Measurements from ENCODE around the gene CYB5A. TPM values are rescaled to one million over a fixed set of nuclear protein-coding genes. Genes with fewer than 3 reads are reported as not detected.
"Not testable (repeated sequence)": the region's sequence is repeated elsewhere in the genome, so short reads cannot be mapped to it uniquely, and the experiment has no call there.

Gene CYB5A
- total RNA-seq, 1 donor from 2014 or later: 30.1 TPM

DNA sequence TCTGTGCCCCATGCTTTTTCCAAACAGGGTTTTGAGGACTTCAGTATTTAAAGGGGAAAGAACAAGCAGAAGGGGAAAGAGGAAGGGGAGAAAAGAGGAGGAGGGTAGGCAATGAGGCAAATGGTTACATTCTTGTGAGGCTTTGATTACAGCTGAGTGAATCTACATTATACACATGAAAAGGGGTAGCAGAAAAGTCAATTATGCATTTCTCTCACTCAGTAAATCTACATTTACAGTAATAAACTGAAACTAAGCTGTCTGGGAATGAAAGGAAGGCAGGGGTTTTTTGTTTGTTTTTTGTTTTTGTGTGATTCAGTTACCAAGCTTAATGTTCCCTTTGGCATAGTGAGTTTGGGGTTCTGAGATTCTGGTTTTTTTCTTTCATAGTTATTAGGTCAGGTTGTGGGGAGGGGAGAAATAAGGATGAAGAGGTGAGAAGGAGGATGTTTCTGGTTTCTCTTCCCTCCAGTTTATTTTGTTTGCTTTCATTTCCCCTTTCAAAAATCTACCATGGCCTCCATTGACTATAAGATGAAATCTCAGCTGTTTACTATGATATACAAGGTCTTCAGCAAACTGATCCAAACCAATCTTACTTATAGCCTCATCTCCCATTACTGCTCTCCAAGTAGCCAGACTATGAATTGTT lies 42.6 kb upstream of the CYB5A start:
- Mint-ChIP-seq H3K27me3 (ENCODE audit: low read depth) (peaks cover 8% of the 10 kb centered on the region), H3K4me3 (ENCODE audit: unreplicated experiment) (no peak overlapping the region), H3K4me1 (ENCODE audit: low read depth) (no peaks in the 10 kb centered on the region), H3K36me3 (ENCODE audit: low read depth) (no peaks in the 10 kb centered on the region), H3K9me3 (ENCODE audit: low read depth) (no peaks in the 10 kb centered on the region), H3K27ac (ENCODE audit: unreplicated experiment) (no peak overlapping the region)
- TF ChIP-seq, protein P1, sequence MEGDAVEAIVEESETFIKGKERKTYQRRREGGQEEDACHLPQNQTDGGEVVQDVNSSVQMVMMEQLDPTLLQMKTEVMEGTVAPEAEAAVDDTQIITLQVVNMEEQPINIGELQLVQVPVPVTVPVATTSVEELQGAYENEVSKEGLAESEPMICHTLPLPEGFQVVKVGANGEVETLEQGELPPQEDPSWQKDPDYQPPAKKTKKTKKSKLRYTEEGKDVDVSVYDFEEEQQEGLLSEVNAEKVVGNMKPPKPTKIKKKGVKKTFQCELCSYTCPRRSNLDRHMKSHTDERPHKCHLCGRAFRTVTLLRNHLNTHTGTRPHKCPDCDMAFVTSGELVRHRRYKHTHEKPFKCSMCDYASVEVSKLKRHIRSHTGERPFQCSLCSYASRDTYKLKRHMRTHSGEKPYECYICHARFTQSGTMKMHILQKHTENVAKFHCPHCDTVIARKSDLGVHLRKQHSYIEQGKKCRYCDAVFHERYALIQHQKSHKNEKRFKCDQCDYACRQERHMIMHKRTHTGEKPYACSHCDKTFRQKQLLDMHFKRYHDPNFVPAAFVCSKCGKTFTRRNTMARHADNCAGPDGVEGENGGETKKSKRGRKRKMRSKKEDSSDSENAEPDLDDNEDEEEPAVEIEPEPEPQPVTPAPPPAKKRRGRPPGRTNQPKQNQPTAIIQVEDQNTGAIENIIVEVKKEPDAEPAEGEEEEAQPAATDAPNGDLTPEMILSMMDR (IDR thresholded peaks at IDR 0.05): no peak
- DNase-seq (ENCODE audit: low spot score): no peak

DNA sequence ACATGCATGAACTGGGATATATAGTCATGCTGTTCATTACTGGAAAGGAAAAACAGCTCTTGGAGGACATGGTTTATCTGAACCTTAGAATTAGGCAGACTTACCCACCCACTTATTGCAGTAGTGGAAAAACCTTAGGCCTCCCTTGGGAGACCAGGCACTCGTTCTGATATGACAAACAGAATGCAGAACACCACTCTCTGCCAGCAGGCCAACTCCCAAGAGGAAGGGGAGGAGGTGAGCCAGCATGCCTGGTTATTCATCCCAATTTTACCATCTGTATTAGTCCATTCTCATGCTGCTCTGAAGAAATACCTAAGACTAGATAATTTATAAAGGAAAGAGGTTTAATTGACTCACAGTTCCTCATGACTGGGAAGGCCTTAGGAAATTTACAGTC lies 41.3 kb upstream of the CYB5A start:
- DNase-seq (ENCODE audit: low spot score): no peak
- TF ChIP-seq, protein P1 (IDR thresholded peaks at IDR 0.05): no peak
- H3K4me3 Mint-ChIP-seq (ENCODE audit: unreplicated experiment): no peak overlapping the region
- no peaks in the 10 kb centered on the region for H3K9me3 Mint-ChIP-seq (ENCODE audit: low read depth)
- H3K27me3 Mint-ChIP-seq (ENCODE audit: low read depth): peaks cover 6% of the 10 kb centered on the region
- no peaks in the 10 kb centered on the region for H3K36me3 Mint-ChIP-seq (ENCODE audit: low read depth)
- no peak overlapping the region for H3K27ac Mint-ChIP-seq (ENCODE audit: unreplicated experiment)
- no peaks in the 10 kb centered on the region for H3K4me1 Mint-ChIP-seq (ENCODE audit: low read depth)

DNA sequence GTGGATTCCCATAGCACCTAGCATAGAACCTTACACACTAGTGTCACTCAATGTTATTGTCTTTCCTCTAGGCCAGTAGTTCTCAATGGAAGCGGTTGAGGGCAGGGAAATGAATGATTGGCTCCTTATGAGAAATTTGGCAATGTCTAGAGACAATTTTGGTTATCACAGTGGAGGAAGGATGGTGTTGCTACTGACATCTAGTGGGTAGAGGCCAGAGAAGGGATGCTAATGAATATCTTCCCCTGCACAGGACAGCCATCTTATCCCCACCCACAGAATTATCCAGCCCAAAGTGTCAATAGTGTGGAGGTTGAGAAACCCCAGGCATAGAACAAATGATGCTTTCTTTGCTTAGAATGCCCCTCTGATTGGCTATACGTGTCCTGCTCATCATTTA lies 39.6 kb upstream of the CYB5A start:
- H3K27me3 Mint-ChIP-seq (ENCODE audit: low read depth): peaks cover 2% of the 10 kb centered on the region
- no peaks in the 10 kb centered on the region for H3K9me3 Mint-ChIP-seq (ENCODE audit: low read depth)
- no peaks in the 10 kb centered on the region for H3K4me1 Mint-ChIP-seq (ENCODE audit: low read depth)
- no peak overlapping the region for H3K27ac Mint-ChIP-seq (ENCODE audit: unreplicated experiment)
- no peak for DNase-seq (ENCODE audit: low spot score)
- no peak overlapping the region for H3K4me3 Mint-ChIP-seq (ENCODE audit: unreplicated experiment)
- no peaks in the 10 kb centered on the region for H3K36me3 Mint-ChIP-seq (ENCODE audit: low read depth)
- TF ChIP-seq, protein P1 (IDR thresholded peaks at IDR 0.05): peak; percentile 71

DNA sequence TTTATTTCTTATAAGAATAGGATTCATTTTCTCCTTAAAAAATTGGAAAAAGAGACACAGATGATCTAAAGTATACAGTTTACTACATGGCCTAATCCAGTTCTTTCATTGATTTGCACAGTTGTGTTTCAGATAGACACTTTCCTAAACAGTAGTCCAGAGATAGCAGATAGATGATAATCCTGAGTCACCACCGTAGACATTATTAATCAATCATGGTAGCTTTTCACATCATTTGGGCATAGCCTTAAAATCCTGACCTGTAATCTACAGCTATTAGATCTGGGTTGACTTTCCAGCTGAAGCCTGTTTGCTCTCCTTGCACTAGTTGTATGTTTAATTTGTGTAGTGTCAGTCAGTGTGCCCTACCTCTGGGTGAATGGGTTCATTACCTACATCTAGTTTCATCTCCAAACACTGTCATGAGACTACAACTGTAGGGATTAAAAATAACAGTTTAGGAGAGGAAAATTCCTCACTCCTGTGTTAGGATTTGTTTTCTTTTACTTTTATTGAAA lies 38.0 kb upstream of the CYB5A start:
- Mint-ChIP-seq H3K27ac (ENCODE audit: unreplicated experiment) (no peak overlapping the region), H3K4me1 (ENCODE audit: low read depth) (no peaks in the 10 kb centered on the region), H3K27me3 (ENCODE audit: low read depth) (peaks cover 2% of the 10 kb centered on the region), H3K4me3 (ENCODE audit: unreplicated experiment) (no peak overlapping the region), H3K36me3 (ENCODE audit: low read depth) (no peaks in the 10 kb centered on the region), H3K9me3 (ENCODE audit: low read depth) (no peaks in the 10 kb centered on the region)
- TF ChIP-seq, protein P1 (IDR thresholded peaks at IDR 0.05): no peak
- DNase-seq (ENCODE audit: low spot score): no peak

DNA sequence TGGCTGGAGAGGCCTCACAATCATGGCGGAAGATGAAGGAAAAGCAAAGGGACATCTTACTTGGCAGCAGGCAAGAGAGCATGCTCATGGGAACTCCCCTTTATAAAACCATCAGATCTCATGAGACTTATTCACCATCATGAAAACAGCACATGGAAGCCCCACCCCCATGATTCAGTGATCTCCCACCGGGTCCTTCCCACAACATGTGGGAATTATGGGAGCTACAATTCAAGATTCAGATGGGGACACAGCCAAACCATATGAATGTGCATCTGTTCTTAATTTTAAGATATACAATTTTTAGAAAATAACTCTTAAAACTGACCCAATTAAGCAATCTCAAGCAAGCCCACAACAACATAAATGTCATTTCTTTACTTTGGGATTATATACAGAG lies 36.4 kb upstream of the CYB5A start:
- DNase-seq (ENCODE audit: low spot score): no peak
- H3K27ac Mint-ChIP-seq (ENCODE audit: unreplicated experiment): no peak overlapping the region
- H3K9me3 Mint-ChIP-seq (ENCODE audit: low read depth): no peaks in the 10 kb centered on the region
- TF ChIP-seq, protein P1 (IDR thresholded peaks at IDR 0.05): no peak
- no peaks in the 10 kb centered on the region for H3K27me3 Mint-ChIP-seq (ENCODE audit: low read depth)
- no peaks in the 10 kb centered on the region for H3K36me3 Mint-ChIP-seq (ENCODE audit: low read depth)
- H3K4me1 Mint-ChIP-seq (ENCODE audit: low read depth): no peaks in the 10 kb centered on the region
- H3K4me3 Mint-ChIP-seq (ENCODE audit: unreplicated experiment): no peak overlapping the region

DNA sequence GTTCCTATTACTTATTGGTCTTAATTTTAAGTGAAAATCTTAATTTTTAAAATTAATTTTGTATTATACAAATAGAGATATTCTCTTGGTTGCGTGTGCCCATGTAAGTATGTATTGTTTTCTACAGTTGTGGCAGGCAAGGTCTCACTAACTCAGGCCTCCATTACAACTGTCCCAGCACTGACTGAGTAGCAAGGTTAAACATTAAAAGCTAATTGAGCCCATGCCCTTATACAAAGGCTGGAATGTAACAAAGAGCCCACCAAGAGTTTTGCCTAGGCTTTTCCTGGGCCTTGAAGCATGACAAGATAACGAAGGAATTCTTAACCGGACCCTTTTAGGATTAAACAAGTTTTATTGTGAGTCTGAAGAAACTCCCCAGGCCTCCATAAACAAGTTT lies 35.0 kb upstream of the CYB5A start:
- not testable (repeated sequence) for H3K4me1 Mint-ChIP-seq (ENCODE audit: low read depth); H3K9me3 Mint-ChIP-seq (ENCODE audit: low read depth); H3K27me3 Mint-ChIP-seq (ENCODE audit: low read depth); DNase-seq (ENCODE audit: low spot score); H3K36me3 Mint-ChIP-seq (ENCODE audit: low read depth); H3K4me3 Mint-ChIP-seq (ENCODE audit: unreplicated experiment); H3K27ac Mint-ChIP-seq (ENCODE audit: unreplicated experiment)

All from chondrocyte (in vitro differentiated cells).